Brain microvascular endothelial cell (primary cell): ENCODE measurements around the gene EXOC6B.
"Not testable (repeated sequence)": the region's sequence is repeated elsewhere in the genome, so short reads cannot be mapped to it uniquely, and the experiment has no call there.

Experiments used
- DNase-seq: peaks from one replicate; pipeline ENCODE4 v3.0.0-alpha.2; 2020
- H3K27ac ChIP-seq: fragments of 250-450 bp; sonication (Bioruptor Pico); 2 replicates; pipeline ENCODE4 v1.5.1; 2020; ENCODE audit warnings: mild to moderate bottlenecking, moderate library complexity
- H3K27me3 ChIP-seq: fragments of 250-450 bp; sonication (Bioruptor Pico); replicated peaks from 2 replicates; pipeline ENCODE4 v1.5.1; 2020; ENCODE audit warnings: mild to moderate bottlenecking
- H3K36me3 ChIP-seq: fragments of 250-450 bp; sonication (Bioruptor Pico); replicated peaks from 2 replicates; pipeline ENCODE4 v1.5.1; 2020; ENCODE audit warnings: mild to moderate bottlenecking
- H3K4me3 ChIP-seq: 2 replicates; pipeline ENCODE4 v1.5.1; 2011; ENCODE audit warnings: low read depth, mild to moderate bottlenecking, control low read depth, low read length, moderate library complexity
- in situ Hi-C: cut with HindIII; loops from 2 replicates; pipeline ENCODE4 v1.10.0; 2017; ENCODE audit warnings: low sequenced_read_pairs, low pct_ligation_motif_present
- TF ChIP-seq, protein P1 (sequence below): IDR thresholded peaks from 2 replicates; pipeline ENCODE4 v1.5.1; 2011; ENCODE audit warnings: low read depth, mild to moderate bottlenecking, moderate library complexity, low read length, control low read depth, inconsistent platforms; ENCODE audit errors: missing control alignments

Gene EXOC6B

DNA sequence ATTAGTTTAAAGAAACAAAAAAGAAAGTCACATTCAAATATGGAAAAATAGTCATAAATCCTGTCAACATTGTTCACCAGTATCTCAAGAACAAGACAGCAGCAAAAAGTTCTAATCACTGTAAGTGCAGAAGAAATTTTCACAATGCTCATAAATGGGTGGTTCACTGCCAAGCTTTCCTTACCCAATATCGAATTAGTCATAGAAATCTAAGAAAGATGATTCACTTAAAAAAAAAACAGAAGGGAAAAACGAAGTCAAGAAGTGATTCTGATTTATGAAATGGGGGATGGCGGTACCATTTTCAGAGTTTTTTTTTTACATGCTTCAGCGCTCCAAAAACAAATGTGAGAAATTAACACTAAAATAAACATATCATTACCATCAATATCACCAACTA, 156.7 kb downstream of the EXOC6B start:
- Histone ChIP-seq H3K4me3 (no peak overlapping the region), H3K36me3 (no peaks in the 10 kb centered on the region), H3K27ac (no peak overlapping the region), H3K27me3 (no peaks in the 10 kb centered on the region)
- TF ChIP-seq, protein P1, sequence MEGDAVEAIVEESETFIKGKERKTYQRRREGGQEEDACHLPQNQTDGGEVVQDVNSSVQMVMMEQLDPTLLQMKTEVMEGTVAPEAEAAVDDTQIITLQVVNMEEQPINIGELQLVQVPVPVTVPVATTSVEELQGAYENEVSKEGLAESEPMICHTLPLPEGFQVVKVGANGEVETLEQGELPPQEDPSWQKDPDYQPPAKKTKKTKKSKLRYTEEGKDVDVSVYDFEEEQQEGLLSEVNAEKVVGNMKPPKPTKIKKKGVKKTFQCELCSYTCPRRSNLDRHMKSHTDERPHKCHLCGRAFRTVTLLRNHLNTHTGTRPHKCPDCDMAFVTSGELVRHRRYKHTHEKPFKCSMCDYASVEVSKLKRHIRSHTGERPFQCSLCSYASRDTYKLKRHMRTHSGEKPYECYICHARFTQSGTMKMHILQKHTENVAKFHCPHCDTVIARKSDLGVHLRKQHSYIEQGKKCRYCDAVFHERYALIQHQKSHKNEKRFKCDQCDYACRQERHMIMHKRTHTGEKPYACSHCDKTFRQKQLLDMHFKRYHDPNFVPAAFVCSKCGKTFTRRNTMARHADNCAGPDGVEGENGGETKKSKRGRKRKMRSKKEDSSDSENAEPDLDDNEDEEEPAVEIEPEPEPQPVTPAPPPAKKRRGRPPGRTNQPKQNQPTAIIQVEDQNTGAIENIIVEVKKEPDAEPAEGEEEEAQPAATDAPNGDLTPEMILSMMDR: no peak
- DNase-seq: peak; percentile 57
- in situ Hi-C loops: no loop called here

DNA sequence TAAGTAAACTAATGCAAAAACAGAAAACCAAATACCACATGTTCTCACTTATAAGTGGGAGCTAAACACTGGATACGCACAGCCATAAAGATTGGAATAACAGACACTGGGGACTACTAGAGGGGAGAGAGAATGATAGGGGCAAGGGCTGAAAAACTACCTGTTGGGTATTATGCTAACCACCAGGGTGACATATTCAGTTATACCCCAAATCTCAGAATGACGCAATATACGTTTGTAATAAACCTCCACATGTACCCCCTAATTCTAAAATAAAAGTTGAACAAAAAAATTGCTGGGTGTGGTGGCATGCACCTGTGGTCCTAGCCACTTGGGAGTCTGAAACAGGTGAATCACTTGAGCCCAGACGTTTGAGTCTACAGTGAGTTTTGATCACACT, 157.2 kb downstream of the EXOC6B start:
- TF ChIP-seq, protein P1: no peak
- no peaks in the 10 kb centered on the region for H3K27me3 ChIP-seq
- no peak for DNase-seq
- H3K36me3 ChIP-seq: no peaks in the 10 kb centered on the region
- H3K27ac ChIP-seq: no peak overlapping the region
- H3K4me3 ChIP-seq: no peak overlapping the region
- in situ Hi-C loops: no loop called here

- TF ChIP-seq, protein P1: no peak
- Histone ChIP-seq H3K27ac (no peak overlapping the region), H3K27me3 (no peaks in the 10 kb centered on the region), H3K36me3 (no peaks in the 10 kb centered on the region), H3K4me3 (no peak overlapping the region)
- no peak for DNase-seq
- in situ Hi-C loops: no loop called here
Measured at GRCh38 chr2:72665448-72665847, 160.4 kb downstream of the EXOC6B start.

DNA sequence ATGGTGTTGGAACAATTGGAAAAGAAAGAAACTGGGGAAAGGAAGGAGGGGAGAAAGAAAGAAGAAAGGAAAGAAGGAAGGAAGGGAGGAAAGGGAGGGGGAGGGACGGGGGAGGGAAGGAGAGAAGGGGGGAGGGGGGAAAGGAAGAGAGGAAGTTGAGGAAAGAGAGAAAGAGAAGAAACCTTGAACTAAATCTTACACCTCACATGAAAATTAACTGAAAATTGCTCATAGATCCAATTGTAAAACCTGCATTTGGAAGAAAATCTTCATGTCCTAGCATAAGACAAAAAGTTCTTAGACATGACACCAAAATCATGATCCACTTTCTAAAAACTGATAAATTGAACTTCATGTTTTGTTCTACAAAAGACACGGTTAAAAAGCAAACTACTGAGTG, 163.8 kb downstream of the EXOC6B start:
- no peak for DNase-seq
- in situ Hi-C loops: no loop called here
- TF ChIP-seq, protein P1: no peak
- no peak overlapping the region for H3K4me3 ChIP-seq
- H3K27me3 ChIP-seq: no peaks in the 10 kb centered on the region
- no peaks in the 10 kb centered on the region for H3K36me3 ChIP-seq
- no peak overlapping the region for H3K27ac ChIP-seq

DNA sequence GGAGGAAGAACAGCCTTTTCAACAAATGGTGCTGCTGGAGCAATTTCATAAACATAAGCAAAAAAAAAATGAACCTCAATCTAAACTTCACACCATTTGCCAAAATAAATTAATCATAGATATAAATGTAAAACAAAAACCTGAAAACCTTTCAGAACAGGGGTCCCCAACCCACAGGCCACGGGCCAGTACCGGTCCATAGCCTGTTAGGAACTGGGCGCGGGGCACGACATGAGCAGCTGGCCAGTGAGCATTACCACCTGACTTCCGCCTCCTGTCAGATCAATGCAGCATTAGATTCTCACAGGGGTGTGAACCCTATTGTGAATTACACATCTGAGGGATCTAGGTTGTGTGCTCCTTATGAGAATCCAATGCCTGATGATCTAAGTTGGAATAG, 176.0 kb downstream of the EXOC6B start:
- DNase-seq: no peak
- in situ Hi-C loops: no loop called here
- Histone ChIP-seq H3K27me3 (no peaks in the 10 kb centered on the region), H3K4me3 (no peak overlapping the region), H3K36me3 (no peaks in the 10 kb centered on the region), H3K27ac (no peak overlapping the region)
- TF ChIP-seq, protein P1: no peak

- H3K27me3 ChIP-seq, H3K36me3 ChIP-seq, H3K27ac ChIP-seq, H3K4me3 ChIP-seq, DNase-seq, in situ Hi-C loops: not testable (repeated sequence)
Measured at GRCh38 chr2:72641221-72641620, 184.6 kb downstream of the EXOC6B start.
